Gastrocnemius medialis (tissue), 4 donors: ENCODE measurements around the gene AGER. TPM values are rescaled to one million over a fixed set of nuclear protein-coding genes. Genes with fewer than 3 reads are reported as not detected.

Experiments
- ATAC-seq, 2 donors: fragments of 150-250 bp; one replicate each; pipeline ENCODE4 v1.9.1; 2016
- DNase-seq, 2 donors: peaks; one replicate each; pipeline ENCODE4 v3.0.0-alpha.2; 2019
- H3K27ac ChIP-seq, 4 donors: fragments of 200-600 bp; sonication (generic); 1 replicate in 1 of 4; 2 replicates in 3 of 4; pipeline ENCODE4 v1.5.1; 2016 to 2018; ENCODE audit warnings: mild to moderate bottlenecking in 2 of 4, moderate library complexity in 1 of 4
- H3K27me3 ChIP-seq, 3 donors: fragments of 200-600 bp; sonication (generic) in 2 of 3; 1 replicate in 1 of 3; 2 replicates in 2 of 3; pipeline versions ENCODE4 v1.5.1 to v1.6.0; 2016 to 2019; ENCODE audit warnings: mild to moderate bottlenecking in 1 of 3, moderate library complexity in 1 of 3
- H3K36me3 ChIP-seq, 2 donors: fragments of 200-600 bp; sonication (generic) in 1 of 2; one replicate each; pipeline ENCODE4 v1.5.1; 2017 to 2018
- H3K4me1 ChIP-seq, 2 donors: fragments of 200-600 bp; sonication (generic) in 1 of 2; one replicate each; pipeline ENCODE4 v1.5.1; 2016 to 2017; ENCODE audit warnings: mild to moderate bottlenecking in 2 of 2
- H3K4me3 ChIP-seq, 4 donors: fragments of 200-600 bp; sonication (generic) in 3 of 4; 1 replicate in 1 of 4; 2 replicates in 3 of 4; pipeline ENCODE4 v1.5.1; 2016 to 2019; ENCODE audit warnings: mild to moderate bottlenecking in 2 of 4
- H3K9me3 ChIP-seq, 3 donors: fragments of 200-600 bp; sonication (generic) in 2 of 3; 1 replicate in 1 of 3; 2 replicates in 2 of 3; pipeline ENCODE4 v1.5.1; 2016 to 2019
- CTCF ChIP-seq, 5 experiments: fragments of 450-650 bp in 3 of 5; fragments of 200-600 bp in 2 of 5; sonication (generic) in 2 of 5; IDR thresholded peaks in 4 of 5; conservative IDR thresholded peaks in 1 of 5; 1 replicate in 4 of 5; 2 replicates in 1 of 5; pipeline ENCODE4 v1.5.1; 2016 to 2019; ENCODE audit warnings: antibody characterized with exemption in 5 of 5, mild to moderate bottlenecking in 3 of 5, moderate library complexity in 3 of 5
- POLR2A ChIP-seq, 2 donors: fragments of 450-650 bp; IDR thresholded peaks; one replicate each; pipeline ENCODE4 v1.6.1; 2017; ENCODE audit warnings: antibody characterized with exemption in 2 of 2, mild to moderate bottlenecking in 2 of 2, moderate library complexity in 2 of 2
- in situ Hi-C, 4 donors: fragments of 200-750 bp; cut with MboI; loops; one replicate each; pipeline versions ENCODE4 v1.15.0 to v1.8.0; 2017; ENCODE audit warnings: low sequenced_read_pairs in 4 of 4
- intact Hi-C: fragments of 100-400 bp; cut with DNase I; formaldehyde crosslinking; loops from one replicate; pipeline ENCODE4 v1.15.1; 2023; ENCODE audit warnings: low total_unique reads
- total RNA-seq, 4 donors: library from RNA; depleted of rRNA; stranded (reverse); fragments of >200 nt; gene quantifications; one replicate each; pipeline versions ENCODE4 v1.1.0 to v1.2.3, GENCODE V29; 2016

AGER gene
- total RNA-seq, 4 donors from 2014 or later: 1.9 TPM; not detected in 3

- Histone ChIP-seq H3K4me3 (no peak overlapping the region), H3K27me3 (no peaks in the 10 kb centered on the region), H3K9me3 (no peaks in the 10 kb centered on the region), H3K4me1 (no peaks in the 10 kb centered on the region), H3K36me3 (no peaks in the 10 kb centered on the region), H3K27ac (no peak overlapping the region)
- intact Hi-C loops: no loop called here
- DNase-seq (no peak), ATAC-seq (no peak)
- in situ Hi-C loops: loop anchor here in 1 of 4 donors (25.0 kb wide), 1 partner anchor 178 kb away; the partner anchor contains the start of genes DXO, NELFE and SKIC2
- TF ChIP-seq POLR2A (IDR thresholded peaks at IDR 0.05) (no peak), CTCF (IDR thresholded peaks at IDR 0.05 in 4 of 5, conservative IDR thresholded peaks at IDR 0.05 in 1 of 5) (no peak)
Observed at GRCh38 chr6:32140420-32141046, 43.5 kb downstream of the AGER start.

- ATAC-seq: no peak
- no peaks in the 10 kb centered on the region for H3K36me3 ChIP-seq
- TF ChIP-seq CTCF (IDR thresholded peaks at IDR 0.05 in 4 of 5, conservative IDR thresholded peaks at IDR 0.05 in 1 of 5) (no peak), POLR2A (IDR thresholded peaks at IDR 0.05) (no peak)
- H3K9me3 ChIP-seq: no peaks in the 10 kb centered on the region
- H3K4me3 ChIP-seq: no peak overlapping the region
- no peaks in the 10 kb centered on the region for H3K27me3 ChIP-seq
- no peaks in the 10 kb centered on the region for H3K4me1 ChIP-seq
- DNase-seq: no peak
- intact Hi-C loops: no loop called here
- no peak overlapping the region for H3K27ac ChIP-seq
- in situ Hi-C loops: loop anchor here in 1 of 4 donors (25.0 kb wide), 1 partner anchor 177 kb away; the partner anchor contains the start of genes DXO, NELFE and SKIC2
Observed at GRCh38 chr6:32139590-32139989, 44.5 kb downstream of the AGER start.

DNA sequence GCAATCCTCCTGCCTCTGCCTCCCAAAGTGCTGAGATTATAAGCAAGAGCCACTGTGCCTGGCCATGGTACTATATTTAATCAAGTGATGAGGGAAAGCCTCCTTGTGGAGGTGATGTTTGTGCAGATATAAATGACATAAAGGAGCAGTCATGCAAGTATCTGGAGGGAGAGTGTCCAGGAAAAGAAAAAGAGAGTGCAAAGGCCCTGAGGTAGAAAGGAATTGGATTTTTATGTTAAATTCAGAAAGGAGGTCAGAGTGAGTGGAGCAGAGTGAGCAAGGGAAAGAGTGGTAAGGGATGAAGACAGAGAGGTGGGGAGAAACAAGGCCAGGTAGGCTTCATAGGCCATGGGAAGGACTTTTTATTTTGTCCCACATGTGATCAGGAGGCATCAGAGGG is 46.6 kb downstream of the AGER start:
- H3K36me3 ChIP-seq: no peaks in the 10 kb centered on the region
- H3K27ac ChIP-seq: no peak overlapping the region
- H3K4me1 ChIP-seq: no peaks in the 10 kb centered on the region
- ATAC-seq: no peak
- intact Hi-C loops (no loop called here), in situ Hi-C loops (loop anchor here in 1 of 4 donors (25.0 kb wide), 1 partner anchor 175 kb away; the partner anchor contains the start of genes DXO, NELFE and SKIC2)
- H3K4me3 ChIP-seq: no peak overlapping the region
- no peak for TF ChIP-seq CTCF (IDR thresholded peaks at IDR 0.05 in 4 of 5, conservative IDR thresholded peaks at IDR 0.05 in 1 of 5)
- TF ChIP-seq POLR2A (IDR thresholded peaks at IDR 0.05): no peak
- no peak for DNase-seq
- H3K27me3 ChIP-seq: no peaks in the 10 kb centered on the region
- H3K9me3 ChIP-seq: no peaks in the 10 kb centered on the region

- intact Hi-C loops: no loop called here
- Histone ChIP-seq H3K4me3 (no peak overlapping the region), H3K27ac (no peak overlapping the region), H3K36me3 (no peaks in the 10 kb centered on the region), H3K9me3 (no peaks in the 10 kb centered on the region), H3K27me3 (no peaks in the 10 kb centered on the region), H3K4me1 (peaks cover 9 to 10% of the 10 kb centered on the region in 2 donors)
- in situ Hi-C loops: loop anchor here in 1 of 4 donors (25.0 kb wide), 1 partner anchor 171 kb away; the partner anchor contains the start of genes DXO, NELFE and SKIC2
- TF ChIP-seq POLR2A (IDR thresholded peaks at IDR 0.05) (no peak), CTCF (IDR thresholded peaks at IDR 0.05 in 4 of 5, conservative IDR thresholded peaks at IDR 0.05 in 1 of 5) (no peak)
- no peak for DNase-seq
- no peak for ATAC-seq
Observed at GRCh38 chr6:32133786-32134185, 50.3 kb downstream of the AGER start.
